Raji (cell line): ENCODE results near the gene KIF1A.

Experiments
- POLR2A ChIP-seq: IDR thresholded peaks from 2 replicates; pipeline ENCODE4 v1.6.1; 2011; ENCODE audit warnings: low read depth, low read length, control low read depth; ENCODE audit not compliant: insufficient read depth

The KIF1A gene

GRCh38 chr2:240806006-240806405, 14.0 kb downstream of the KIF1A start:
- no peak for TF ChIP-seq POLR2A

- TF ChIP-seq POLR2A: no peak
These were observed 16.8 kb downstream of the KIF1A start for GRCh38 chr2:240803191-240803590.

- TF ChIP-seq POLR2A: no peak
These were observed 20.8 kb downstream of the KIF1A start for GRCh38 chr2:240799033-240799820.

DNA sequence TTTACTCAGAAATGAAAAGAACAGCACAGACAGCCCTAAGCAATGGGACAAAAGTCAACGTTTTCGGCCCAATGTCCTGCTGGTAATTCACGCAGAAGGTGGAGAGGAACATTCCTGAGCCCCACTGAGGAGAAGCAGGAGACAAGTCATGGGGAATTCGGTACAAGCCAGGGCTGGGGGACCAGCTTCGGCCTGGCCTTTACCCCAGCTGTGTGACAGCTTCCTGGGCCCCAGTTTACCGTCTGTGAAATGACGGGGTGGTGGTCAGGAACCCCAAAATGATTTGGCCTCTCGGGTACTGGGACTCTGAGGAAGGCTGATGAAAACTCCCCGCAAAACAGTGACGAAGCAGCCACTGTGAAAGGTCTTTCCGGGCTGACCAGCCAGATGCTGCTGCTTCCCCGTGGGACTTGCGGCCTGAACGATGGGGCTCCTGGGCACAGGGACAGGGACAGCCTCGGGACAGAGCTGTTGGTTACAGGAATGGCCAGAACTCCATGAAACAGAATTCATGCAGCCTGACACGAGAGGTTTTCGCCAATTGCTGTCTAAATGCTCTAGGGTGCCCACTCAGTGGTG, 21.6 kb downstream of the KIF1A start:
- TF ChIP-seq POLR2A: no peak

DNA sequence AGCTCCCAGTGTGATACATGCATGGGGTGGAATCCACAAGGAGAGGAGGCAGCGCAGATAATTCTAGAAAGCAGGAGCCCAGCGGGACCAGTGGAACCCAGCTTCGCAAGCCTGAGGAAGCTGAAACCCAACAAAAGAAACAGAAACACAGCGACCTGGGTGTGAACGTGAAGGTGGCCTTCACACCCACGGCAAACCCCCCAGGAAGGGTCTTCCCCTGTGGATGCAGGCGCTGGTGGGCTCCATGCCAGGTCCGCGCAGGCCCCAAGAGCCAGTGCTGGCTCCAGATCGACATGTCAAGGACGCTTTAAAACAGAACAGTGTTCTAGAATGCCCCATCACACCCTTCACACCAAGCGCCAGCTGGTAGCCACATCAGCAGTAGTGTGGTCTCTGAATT, 22.1 kb downstream of the KIF1A start:
- no peak for TF ChIP-seq POLR2A

DNA sequence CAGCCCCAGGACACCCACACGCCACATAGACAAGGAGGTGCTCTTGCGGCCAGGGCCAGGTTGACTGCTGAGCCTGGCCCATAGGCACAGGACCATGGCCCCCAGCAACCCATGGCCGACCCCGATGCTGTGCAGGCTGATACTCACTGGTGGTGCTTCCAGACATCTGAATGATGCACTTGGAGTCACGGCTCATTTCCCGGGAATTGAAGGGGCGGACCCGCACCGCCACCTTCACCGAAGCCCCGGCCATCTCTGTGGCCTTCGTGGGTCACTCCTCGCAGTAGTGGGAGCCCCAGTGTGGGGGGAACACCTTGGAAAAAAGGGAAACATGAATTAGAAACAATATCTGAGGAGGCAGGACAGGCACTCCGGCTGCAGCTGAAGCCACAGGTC, 22.5 kb downstream of the KIF1A start:
- no peak for TF ChIP-seq POLR2A

DNA sequence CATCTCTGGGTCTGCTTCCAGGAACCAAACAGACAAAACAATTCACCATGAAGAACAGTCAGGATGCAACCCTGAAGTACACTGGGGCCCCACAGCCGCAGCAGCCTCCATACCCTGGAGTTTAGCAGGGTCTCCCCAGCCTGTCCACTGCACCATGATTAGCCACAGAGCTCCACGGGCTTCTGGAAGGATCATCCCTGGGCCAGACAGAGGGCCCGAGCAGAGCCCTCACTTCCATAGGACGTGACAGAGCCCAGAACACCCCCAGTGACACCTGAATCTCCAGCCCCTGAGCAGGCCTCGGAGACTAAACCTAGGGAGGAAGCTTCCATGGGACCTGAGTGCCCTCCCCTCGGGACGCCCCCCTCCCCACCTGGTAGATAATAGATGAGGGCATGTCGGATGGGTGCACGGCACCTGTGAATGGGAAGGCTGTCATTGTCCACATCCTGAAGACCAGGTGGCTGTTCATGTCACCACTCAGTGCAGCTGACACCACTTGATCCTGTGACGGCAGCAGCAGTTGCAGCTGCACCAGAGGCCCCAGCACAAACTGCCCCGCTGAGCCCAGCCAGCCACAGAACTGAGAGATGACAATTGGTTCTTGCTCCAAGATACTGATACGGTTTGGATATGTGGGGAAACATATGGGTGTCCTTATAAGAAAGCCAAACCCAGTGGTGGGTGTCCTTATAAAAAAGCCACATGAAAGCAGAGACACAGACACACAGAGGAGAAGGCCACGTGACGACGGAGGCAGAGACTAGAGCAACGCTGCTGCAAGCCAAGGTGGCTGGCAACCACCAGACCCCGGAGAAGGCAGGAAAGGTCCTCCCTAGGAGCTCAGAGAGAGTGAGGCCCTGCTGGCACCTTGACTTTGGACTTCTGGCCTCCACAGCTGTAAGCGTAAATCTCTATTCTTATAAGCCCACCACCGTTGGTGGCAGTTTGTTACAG, 23.2 kb downstream of the KIF1A start:
- TF ChIP-seq POLR2A: no peak

- no peak for TF ChIP-seq POLR2A
These were observed 24.0 kb downstream of the KIF1A start for GRCh38 chr2:240795916-240796510.

- no peak for TF ChIP-seq POLR2A
These were observed 24.6 kb downstream of the KIF1A start for GRCh38 chr2:240795454-240795853.

DNA sequence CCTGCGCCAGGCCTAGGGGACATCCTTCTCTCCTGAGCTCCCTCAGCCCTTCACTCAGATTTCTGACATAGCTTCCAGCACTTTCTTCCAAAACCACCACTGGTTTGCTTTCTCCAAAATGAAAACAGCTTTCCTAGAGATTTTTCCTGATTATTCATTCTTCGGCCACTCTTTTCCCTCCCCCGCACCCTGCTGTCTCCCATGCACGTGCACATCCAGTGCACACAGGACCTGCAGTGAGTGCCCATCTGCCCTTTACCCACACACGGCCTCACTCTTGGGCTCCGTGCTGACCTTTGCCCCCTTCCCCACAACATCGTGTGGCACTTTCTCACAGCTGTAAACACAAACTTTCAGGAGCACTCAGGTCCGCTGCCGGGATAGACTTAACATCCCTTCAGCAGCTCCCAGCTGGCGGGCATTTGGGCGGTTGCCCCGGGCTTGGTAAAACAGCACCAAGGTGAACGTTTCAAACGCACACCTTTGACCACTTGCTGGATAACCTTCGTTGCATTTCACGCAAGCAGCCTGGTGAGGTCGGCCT, 25.8 kb downstream of the KIF1A start:
- no peak for TF ChIP-seq POLR2A

- no peak for TF ChIP-seq POLR2A
These were observed 26.5 kb downstream of the KIF1A start for GRCh38 chr2:240793313-240794177.

DNA sequence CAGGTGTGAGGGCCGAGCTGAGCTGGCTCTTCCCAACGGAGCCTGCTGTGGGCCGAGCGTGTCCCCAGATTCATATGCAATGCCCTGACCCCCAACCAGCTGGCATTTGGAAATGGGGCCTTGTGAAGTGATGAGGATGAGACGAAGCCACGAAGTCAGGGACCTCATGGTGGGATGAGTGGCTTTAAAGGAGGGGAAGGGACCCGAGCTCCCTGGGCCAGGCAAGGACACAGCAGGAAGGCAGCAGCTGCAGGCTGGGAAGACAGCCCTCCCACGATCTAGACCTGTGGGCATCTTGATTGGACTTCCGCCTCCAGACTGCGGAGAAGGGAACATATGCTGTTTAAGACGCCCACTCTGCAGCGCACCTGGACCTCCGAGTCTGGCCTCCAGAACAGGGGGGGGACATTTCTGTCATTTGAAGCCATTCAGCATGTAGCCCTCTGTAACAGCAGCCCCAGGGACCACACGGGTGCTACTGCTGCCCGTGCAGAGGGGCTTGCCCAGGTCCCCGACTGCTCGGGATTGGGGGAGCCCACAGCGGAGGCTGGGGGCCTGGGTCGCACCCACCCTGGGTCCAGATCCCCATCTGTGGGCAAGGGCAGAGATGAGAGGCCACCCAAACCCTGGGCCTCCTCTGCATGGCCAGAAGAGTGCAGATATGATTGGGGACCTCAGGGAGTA, 27.2 kb downstream of the KIF1A start:
- no peak for TF ChIP-seq POLR2A

DNA sequence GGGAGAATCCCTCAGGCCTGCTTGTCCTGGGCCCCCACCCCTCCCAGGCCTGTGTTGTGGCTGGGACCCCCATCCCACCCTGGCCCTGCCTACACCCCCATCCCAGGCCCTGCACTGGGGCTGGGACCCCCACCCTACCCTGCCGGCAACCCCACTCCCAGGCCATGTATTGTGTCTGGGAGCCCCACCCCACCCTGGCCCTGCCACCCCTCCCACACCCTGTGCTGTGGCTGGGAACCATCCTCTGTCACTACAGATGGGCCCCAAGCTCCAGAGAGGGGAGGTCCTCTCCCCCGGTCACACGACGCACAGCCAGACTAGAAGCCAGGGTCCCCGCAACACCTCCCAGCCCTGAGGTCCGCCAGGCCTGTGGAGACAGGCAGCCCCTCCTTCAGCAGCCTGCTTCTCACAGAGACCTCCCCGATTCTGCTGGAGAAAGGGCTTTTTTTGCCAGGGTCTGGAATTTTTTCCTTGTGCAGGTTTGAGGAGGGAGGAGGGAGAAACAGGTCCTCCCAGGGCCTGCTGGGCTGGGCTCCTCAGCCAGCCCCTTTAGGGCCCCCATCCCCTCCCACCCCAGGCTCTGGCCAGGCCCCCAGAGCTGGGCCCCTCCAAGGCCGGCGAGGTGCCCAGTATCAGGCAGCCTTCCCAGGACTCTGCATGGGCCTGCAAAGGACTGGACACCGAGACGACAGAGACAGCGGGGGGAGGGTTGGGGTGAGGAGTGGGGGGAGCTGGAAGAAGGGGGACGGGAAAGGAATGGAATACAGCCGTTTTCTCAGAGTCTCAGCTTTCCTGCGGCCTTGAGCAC, 28.0 kb downstream of the KIF1A start:
- no peak for TF ChIP-seq POLR2A
